OCI-LY7 (cell line): Measurements from ENCODE around the gene RNF215. TPM values are rescaled to one million over a fixed set of nuclear protein-coding genes. Genes with fewer than 3 reads are reported as not detected.

Source experiments
- BruUV-seq: library from RNA; stranded (reverse); fragments of 400-500 nt; replicated peaks from 2 replicates; lab custom pipeline; 2021; lab: Mats Ljungman, UMichigan
- CTCF ChIA-PET: fragments of 300-600 bp; sonication (Branson Sonifier 250); formaldehyde crosslinking; loops from one replicate; lab custom pipeline; 2022; ENCODE audit warnings: antibody characterized with exemption; ENCODE audit not compliant: unreplicated experiment; lab: Charles Lee
- POLR2A ChIA-PET: fragments of 300-600 bp; sonication (Branson Sonifier 250); formaldehyde crosslinking; loops from one replicate; lab custom pipeline; 2022; ENCODE audit warnings: antibody characterized with exemption; lab: Charles Lee
- DNase-seq: peaks from one replicate; pipeline ENCODE4 v3.0.0-alpha.2; 2015; ENCODE audit warnings: low spot score
- H2AFZ ChIP-seq: fragments of 200-600 bp; sonication (generic), shearing (Covaris generic); 2 replicates; pipeline ENCODE4 v1.6.1; 2014; ENCODE audit warnings: mild to moderate bottlenecking, antibody characterized with exemption, low read length, moderate library complexity
- H3K27ac ChIP-seq: fragments of 200-600 bp; sonication (generic); 2 replicates; pipeline ENCODE4 v1.5.1; 2014; ENCODE audit warnings: mixed run types, low read depth, mild to moderate bottlenecking, moderate library complexity, low read length, inconsistent platforms; ENCODE audit not compliant: poor library complexity, severe bottlenecking
- H3K36me3 ChIP-seq: fragments of 200-600 bp; sonication (generic); 2 replicates; pipeline ENCODE4 v1.6.1; 2014; ENCODE audit warnings: mild to moderate bottlenecking, antibody characterized with exemption, low read length, moderate library complexity, mixed read lengths; ENCODE audit not compliant: insufficient read depth
- H3K4me1 ChIP-seq: fragments of 200-600 bp; sonication (generic); 2 replicates; pipeline ENCODE4 v1.5.1; 2014; ENCODE audit warnings: mild to moderate bottlenecking, low read length; ENCODE audit not compliant: insufficient read depth, poor library complexity, severe bottlenecking
- H3K4me2 ChIP-seq: fragments of 200-600 bp; sonication (generic); 2 replicates; pipeline ENCODE4 v1.6.1; 2014; ENCODE audit warnings: mild to moderate bottlenecking, low read length
- H3K4me3 ChIP-seq: fragments of 200-600 bp; sonication (generic); 2 replicates; pipeline ENCODE4 v1.5.1; 2014; ENCODE audit warnings: mild to moderate bottlenecking, low read depth, low read length; ENCODE audit not compliant: poor library complexity, severe bottlenecking
- H3K79me2 ChIP-seq: fragments of 200-600 bp; sonication (generic); 2 replicates; pipeline ENCODE4 v1.6.1; 2016; ENCODE audit warnings: low read depth, mild to moderate bottlenecking, low read length, moderate library complexity, mixed read lengths; ENCODE audit not compliant: insufficient read depth
- H3K9me2 ChIP-seq: fragments of 200-600 bp; sonication (generic); 2 replicates; pipeline ENCODE4 v1.6.1; 2016; ENCODE audit warnings: mild to moderate bottlenecking, low read length, mixed read lengths; ENCODE audit not compliant: insufficient read depth
- H3K9me3 ChIP-seq: fragments of 200-600 bp; sonication (generic); 2 replicates; pipeline ENCODE4 v1.6.1; 2014; ENCODE audit warnings: mild to moderate bottlenecking, mixed run types, low read length, mixed read lengths
- H4K20me1 ChIP-seq: fragments of 200-600 bp; sonication (generic); 2 replicates; pipeline ENCODE4 v1.6.1; 2014; ENCODE audit warnings: mild to moderate bottlenecking, antibody characterized with exemption, low read length, moderate library complexity, mixed read lengths; ENCODE audit not compliant: insufficient read depth
- EZH2phosphoT487 ChIP-seq: fragments of 200-600 bp; sonication (generic); IDR thresholded peaks from 2 replicates; pipeline ENCODE4 v1.6.1; 2018; ENCODE audit warnings: low read depth, borderline replicate concordance, mild to moderate bottlenecking, mixed run types, antibody characterized with exemption, low read length, moderate library complexity, mixed read lengths
- intact Hi-C: fragments of 100-400 bp; cut with micrococcal nuclease; formaldehyde crosslinking; loops from one replicate; pipeline ENCODE4 v1.10.0; 2022; ENCODE audit not compliant: unreplicated experiment
- total RNA-seq, 2 experiments: library from RNA; depleted of rRNA in 1 of 2; stranded (reverse); fragments of >200 nt in 1 of 2; shearing (Covaris generic) in 1 of 2; gene quantifications; 2 replicates each; pipeline ENCODE4 v1.2.3, GENCODE V29; 2014 to 2022
- TF ChIP-seq, protein P1 (sequence below): fragments of 200-600 bp; sonication (generic); conservative IDR thresholded peaks from 2 replicates; pipeline ENCODE4 v1.5.1; 2014; ENCODE audit warnings: mild to moderate bottlenecking, antibody characterized with exemption, low read length, moderate library complexity, mixed read lengths

RNF215 gene
- total RNA-seq, 2 experiments from 2014 or later: 8.0 to 13.8 TPM

DNA sequence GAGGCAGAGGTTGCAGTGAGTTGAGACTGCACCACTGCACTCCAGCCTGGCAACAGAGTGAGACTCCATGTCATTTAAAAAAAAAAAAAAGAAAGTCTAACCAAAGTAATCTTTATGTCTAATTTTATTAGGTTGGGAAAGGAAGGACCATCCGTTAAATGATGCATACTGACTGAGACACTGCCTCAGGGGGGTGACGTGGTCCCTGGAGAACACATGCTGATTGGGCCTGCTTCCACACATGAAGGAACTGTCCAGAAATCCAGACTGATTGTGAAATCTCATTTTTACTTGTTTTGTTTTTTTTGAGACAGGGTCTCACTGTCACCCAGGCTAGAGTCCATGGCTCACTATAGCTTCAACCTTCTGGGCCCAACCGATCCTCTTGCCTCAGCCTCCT lies 36.0 kb downstream of the RNF215 start:
- H3K4me3 ChIP-seq: no peak overlapping the region
- H3K9me3 ChIP-seq: no peaks in the 10 kb centered on the region
- no peaks in the 10 kb centered on the region for H3K9me2 ChIP-seq
- H3K4me2 ChIP-seq: no peak overlapping the region
- POLR2A ChIA-PET: no interaction called here
- DNase-seq: no peak
- H3K79me2 ChIP-seq: peaks cover 48% of the 10 kb centered on the region
- intact Hi-C loops: no loop called here
- no TSS peak for BruUV-seq
- CTCF ChIA-PET: no interaction called here
- H4K20me1 ChIP-seq: peaks cover 20% of the 10 kb centered on the region
- peaks cover 81% of the 10 kb centered on the region for H3K36me3 ChIP-seq
- H3K4me1 ChIP-seq: peaks cover 17% of the 10 kb centered on the region
- no peak for TF ChIP-seq EZH2phosphoT487
- TF ChIP-seq, protein P1, sequence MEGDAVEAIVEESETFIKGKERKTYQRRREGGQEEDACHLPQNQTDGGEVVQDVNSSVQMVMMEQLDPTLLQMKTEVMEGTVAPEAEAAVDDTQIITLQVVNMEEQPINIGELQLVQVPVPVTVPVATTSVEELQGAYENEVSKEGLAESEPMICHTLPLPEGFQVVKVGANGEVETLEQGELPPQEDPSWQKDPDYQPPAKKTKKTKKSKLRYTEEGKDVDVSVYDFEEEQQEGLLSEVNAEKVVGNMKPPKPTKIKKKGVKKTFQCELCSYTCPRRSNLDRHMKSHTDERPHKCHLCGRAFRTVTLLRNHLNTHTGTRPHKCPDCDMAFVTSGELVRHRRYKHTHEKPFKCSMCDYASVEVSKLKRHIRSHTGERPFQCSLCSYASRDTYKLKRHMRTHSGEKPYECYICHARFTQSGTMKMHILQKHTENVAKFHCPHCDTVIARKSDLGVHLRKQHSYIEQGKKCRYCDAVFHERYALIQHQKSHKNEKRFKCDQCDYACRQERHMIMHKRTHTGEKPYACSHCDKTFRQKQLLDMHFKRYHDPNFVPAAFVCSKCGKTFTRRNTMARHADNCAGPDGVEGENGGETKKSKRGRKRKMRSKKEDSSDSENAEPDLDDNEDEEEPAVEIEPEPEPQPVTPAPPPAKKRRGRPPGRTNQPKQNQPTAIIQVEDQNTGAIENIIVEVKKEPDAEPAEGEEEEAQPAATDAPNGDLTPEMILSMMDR: no peak
- H2AFZ ChIP-seq: no peak overlapping the region
- no peak overlapping the region for H3K27ac ChIP-seq

GRCh38 chr22:30348809-30349208 lies 38.4 kb downstream of the RNF215 start:
- Histone ChIP-seq H3K4me3 (no peak overlapping the region), H3K9me3 (no peaks in the 10 kb centered on the region), H2AFZ (no peak overlapping the region), H3K36me3 (peaks cover 96% of the 10 kb centered on the region), H3K27ac (no peak overlapping the region), H3K9me2 (no peaks in the 10 kb centered on the region), H3K79me2 (peaks cover 24% of the 10 kb centered on the region), H4K20me1 (no peaks in the 10 kb centered on the region), H3K4me2 (no peak overlapping the region), H3K4me1 (no peaks in the 10 kb centered on the region)
- BruUV-seq: no TSS peak
- TF ChIP-seq, protein P1: no peak
- TF ChIP-seq EZH2phosphoT487: no peak
- intact Hi-C loops: no loop called here
- ChIA-PET CTCF (no interaction called here), POLR2A (interaction anchor here (1.3 kb wide), 1 partner anchor 22 kb away, joined by 3 read pairs; the partner anchor contains the start of gene TBC1D10A)
- no peak for DNase-seq

DNA sequence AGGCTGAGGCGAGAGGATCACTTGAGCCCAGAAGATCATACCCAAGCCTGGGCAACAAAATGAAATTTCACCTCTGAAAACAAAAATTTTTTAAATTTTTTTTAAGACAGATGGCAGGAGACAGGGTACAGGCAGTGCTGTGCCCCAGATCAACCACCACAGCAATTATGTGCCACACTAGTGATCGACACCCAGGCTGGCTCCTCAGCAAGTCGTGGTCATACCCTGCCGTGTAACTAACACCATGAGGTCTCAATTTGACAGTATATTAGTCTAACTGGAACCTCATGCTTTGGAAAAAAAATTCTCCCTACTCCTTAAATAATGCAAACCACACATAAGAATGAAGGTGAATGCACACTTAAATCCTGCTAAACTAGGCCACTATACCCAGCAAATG lies 38.8 kb downstream of the RNF215 start:
- peaks cover 22% of the 10 kb centered on the region; the same call in 1 of the 2 replicates for H3K79me2 ChIP-seq
- no peaks in the 10 kb centered on the region for H3K4me1 ChIP-seq
- BruUV-seq: no TSS peak
- no peak overlapping the region for H3K4me3 ChIP-seq
- TF ChIP-seq, protein P1: no peak
- TF ChIP-seq EZH2phosphoT487: no peak
- CTCF ChIA-PET: no interaction called here
- H3K27ac ChIP-seq: no peak overlapping the region
- no peaks in the 10 kb centered on the region for H3K9me2 ChIP-seq
- no peaks in the 10 kb centered on the region for H3K9me3 ChIP-seq
- peaks cover 97% of the 10 kb centered on the region for H3K36me3 ChIP-seq
- DNase-seq: no peak
- H3K4me2 ChIP-seq: no peak overlapping the region
- POLR2A ChIA-PET: interaction anchor here (1.3 kb wide), 1 partner anchor 22 kb away, joined by 3 read pairs; the partner anchor contains the start of gene TBC1D10A
- no peak overlapping the region for H2AFZ ChIP-seq
- intact Hi-C loops: no loop called here
- H4K20me1 ChIP-seq: no peaks in the 10 kb centered on the region
